SHP77 treated with DMSO at 0.1 percent for 48 hours (cell line): ENCODE measurements around the gene OIT3.
"Not testable (repeated sequence)": the region's sequence is repeated elsewhere in the genome, so short reads cannot be mapped to it uniquely, and the experiment has no call there.

ENCODE experiments used
- DNase-seq: peaks from one replicate; lab custom pipeline; 2025; lab: John Stamatoyannopoulos, UW

Gene OIT3

DNA sequence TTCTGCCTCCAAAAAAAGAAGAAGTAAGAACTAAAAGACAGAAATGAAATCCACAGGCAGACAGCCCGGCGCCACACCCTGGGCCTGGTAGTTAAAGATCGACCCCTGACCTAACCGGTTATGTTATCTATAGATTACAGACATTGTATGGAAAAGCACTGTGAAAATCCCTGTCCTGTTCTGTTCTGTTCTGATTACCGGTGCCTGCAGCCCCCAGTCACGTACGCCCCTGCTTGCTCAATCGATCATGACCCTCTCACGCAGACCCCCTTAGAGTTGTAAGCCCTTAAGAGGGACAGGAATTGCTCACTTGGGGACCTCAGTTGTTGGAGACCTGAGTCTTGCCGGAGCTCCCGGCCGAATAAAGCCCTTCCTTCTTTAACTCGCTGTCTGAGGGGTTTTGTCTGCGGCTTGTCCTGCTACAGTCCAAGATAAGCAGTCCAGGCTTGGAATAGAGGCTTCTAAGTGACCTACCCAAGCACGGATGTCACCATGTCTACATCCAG is 10.5 kb downstream of the OIT3 start:
- not testable (repeated sequence) for DNase-seq

DNA sequence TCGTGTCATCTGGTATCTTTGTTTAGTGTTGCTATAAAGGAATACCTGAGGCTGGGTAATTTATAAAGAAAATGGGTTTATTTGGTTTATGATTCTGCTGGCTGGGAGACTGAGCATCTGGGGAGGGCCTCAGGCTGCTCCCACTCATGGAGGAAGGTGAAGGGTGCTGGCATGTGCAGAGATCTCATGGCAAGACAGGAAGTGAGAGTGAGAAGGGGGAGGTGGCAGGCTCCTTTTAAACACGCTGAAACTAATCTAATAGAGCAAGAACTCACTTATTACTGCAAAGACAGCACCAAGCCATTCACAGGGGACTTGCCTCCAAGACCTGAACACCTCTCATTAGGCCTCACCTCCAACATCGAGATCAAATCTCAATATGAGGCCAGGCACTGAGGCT is 11.3 kb downstream of the OIT3 start:
- no peak for DNase-seq

DNA sequence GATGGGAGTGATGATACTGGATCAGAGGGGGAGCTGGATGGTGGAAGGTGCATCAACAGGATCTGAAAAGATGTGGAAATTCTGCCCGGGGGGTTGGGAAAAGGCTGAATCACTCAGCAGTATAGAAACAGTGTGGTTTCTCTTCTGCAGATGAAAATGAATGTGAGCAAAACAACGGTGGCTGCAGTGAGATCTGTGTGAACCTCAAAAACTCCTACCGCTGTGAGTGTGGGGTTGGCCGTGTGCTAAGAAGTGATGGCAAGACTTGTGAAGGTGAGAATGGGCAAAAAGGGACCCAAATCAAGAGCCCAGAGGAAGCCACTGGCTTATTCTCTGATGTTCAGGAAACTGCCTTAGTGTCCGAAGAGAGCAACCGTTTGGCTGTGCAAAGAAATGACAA is 12.9 kb downstream of the OIT3 start:
- no peak for DNase-seq

DNA sequence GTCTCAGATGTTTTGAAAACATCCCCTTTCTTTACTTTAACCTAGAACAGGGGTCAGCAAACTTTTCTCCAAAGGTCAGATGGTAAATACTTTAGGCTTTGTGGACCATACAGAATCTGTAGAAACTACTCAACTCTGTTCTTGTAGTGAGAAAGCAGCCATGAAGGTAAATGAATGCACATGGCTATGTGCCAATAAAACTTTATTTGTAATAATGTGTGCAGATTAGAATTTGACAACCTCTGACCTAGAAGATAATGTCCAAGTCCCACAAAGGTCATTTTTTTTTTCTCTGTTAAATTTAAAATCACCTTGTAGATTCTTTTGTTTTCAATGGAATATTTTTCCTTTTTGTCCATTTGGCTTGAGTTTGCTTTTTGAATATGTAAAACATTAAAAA is 17.2 kb downstream of the OIT3 start:
- no peak for DNase-seq

DNA sequence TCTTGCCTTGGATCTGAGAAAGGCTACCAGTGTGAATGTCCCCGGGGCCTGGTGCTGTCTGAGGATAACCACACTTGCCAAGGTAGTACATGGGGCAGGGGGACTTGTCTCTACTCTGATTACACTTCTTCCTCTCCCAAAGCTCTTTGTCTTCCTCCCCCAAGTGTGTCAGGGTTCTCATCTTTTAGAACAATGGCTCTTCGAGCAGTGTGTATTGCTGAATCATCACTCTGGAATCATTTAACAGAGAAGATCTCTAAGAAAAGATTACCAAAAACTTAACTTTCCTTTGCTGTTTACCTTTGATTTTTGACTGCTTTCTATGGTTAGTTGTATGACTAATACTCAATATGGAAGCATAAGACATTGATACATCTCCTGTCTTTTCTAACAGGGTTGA is 18.2 kb downstream of the OIT3 start:
- no peak for DNase-seq

DNA sequence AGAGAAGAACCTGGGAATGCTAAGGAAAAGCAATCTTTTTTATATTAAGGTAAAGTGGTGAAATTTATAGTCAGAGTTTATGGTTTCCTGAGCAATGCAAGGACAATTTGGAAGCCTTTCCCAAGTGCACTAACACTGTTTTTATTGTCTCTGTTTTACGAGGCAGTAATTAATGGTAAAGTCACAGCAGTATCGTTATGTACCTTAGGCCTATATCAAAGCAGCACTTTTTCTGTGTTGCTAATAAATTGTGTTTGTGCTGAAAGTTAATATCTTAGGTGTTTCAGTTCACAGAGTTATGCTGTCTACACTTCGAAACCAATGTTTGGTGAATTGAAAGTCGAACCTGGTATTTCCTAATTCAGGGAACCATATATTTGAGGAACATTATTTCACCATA is 19.2 kb downstream of the OIT3 start:
- DNase-seq = no peak

DNA sequence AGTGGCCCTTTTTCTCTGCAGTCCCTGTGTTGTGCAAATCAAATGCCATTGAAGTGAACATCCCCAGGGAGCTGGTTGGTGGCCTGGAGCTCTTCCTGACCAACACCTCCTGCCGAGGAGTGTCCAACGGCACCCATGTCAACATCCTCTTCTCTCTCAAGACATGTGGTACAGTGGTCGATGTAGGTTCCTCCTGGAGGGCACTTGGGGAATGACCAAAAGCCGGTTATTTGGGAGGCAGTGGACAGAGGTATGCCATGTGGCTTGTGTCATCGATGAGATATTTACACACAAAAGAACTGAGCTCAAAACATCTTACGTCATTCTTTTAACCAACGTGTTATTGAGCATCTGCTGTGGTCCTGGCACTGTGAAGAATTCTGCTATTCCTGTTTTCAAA is 19.7 kb downstream of the OIT3 start:
- DNase-seq = no peak

DNA sequence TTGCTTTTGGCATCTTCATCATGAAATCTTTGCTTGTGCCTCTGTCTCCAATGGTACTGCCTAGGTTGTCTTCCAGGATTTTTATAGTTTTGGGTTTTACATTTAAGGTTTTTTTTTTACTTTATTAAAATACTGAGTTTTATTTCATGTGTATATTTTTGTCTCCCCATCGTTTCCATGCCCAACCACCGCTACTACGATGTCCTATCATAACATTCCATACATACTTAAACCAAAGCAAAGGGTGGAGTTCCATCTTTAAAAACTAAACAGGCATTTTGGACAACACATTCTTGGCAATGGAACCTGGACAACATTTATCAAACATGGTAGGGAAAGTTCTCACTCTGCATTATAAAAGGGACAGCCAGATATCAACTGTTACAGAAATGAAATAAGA is 23.7 kb downstream of the OIT3 start:
- DNase-seq = not testable (repeated sequence)

DNA sequence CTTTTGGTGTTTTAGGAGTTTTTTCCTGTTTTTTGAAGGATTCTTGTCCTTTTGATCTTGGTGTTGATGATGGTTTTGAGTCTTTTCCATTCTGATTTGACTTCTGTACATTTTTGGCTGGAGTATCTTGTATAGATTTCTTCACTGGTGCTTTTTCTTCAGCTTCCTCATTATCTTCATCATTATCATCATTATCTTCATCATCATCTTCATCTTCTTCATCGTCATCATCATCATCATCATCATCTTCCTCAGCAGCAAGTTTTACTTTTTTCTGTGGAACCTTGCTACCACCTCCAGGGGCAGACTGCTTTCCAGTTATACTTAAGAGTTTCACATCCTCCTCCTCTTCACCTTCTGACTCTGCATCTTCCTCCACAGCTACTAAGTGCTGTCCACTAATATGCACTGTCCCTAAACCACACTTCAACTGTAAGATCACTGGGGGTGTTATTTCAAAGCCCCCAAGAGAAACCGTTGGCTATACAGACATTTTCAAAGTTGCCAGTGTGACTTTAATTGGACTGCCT is 24.3 kb downstream of the OIT3 start:
- not testable (repeated sequence) for DNase-seq

DNA sequence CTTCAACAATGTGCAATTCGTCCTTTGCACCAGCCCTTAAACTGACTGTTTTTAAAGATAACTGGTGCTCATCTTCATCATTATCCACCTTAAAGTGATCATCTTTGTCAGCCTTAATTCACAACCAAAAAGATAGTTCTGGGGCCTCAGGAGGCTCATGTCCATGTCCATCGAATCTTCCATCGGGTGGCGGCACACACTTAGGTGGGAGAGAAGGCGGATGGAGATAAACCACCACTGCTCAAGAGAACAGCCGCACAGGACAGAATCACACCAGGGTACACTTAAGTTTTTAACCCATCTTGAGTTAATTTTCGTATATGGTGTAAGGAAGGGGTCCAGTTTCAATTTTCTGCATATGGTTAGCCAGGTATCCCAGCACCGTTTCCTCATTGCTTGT is 24.8 kb downstream of the OIT3 start:
- no peak for DNase-seq

DNA sequence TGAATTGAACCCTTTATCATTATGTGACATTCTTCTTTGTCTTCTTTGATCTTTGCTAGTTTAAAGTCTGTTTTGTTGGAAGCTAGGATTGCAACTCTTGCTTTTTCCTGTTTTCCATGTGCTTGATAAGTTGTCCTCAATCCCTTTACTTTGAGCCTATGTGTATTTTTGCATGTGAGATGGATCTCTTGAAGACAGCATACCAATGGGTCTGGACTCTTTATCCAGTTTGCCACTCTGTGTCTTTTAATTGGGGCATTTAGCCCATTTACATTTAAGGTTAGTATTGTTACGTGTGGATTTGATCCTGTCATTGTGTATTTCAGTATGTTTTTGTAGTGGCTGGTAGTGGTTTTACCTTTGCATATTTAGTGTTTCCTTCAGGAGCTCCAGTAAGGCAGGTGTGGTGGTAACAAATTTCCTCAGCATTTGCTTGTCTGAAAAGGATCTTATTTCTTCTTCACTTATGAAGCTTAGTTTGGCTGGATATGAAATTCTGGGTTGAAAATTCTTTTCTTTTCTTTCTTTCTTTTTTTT is 27.7 kb downstream of the OIT3 start:
- not testable (repeated sequence) for DNase-seq

DNA sequence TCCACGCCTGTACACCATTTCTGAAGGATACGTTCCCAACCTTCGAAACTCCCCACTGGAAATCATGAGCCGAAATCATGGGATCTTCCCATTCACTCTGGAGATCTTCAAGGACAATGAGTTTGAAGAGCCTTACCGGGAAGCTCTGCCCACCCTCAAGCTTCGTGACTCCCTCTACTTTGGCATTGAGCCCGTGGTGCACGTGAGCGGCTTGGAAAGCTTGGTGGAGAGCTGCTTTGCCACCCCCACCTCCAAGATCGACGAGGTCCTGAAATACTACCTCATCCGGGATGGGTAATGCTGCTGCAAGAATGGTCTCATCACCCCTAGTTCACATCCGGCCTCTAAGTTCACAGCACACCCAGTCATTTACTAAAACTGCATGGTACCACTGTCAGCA is 30.8 kb downstream of the OIT3 start:
- DNase-seq = no peak

DNA sequence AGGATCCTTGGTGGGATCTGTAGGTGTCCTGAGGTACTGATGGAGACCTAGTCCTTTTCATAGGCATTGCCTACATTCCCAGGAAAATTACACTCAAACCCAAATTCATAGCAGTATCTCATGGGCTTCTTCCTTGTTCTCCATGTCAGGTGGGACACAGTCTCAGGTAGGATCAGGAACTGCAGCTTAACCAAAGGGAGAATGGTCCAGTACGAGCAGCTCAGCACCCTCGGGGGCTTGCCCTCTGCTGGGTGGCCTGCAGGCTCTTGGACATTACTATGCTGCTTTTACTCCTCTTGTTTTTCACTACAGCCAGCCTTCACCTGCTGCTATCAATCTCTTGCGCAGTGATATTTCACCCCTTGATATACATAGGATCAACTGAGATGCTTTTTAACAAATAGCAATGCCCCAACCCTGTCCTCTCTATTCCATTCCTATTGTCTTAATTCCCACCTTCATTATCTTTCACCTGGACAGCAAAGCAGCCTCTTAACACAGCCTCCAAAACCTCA is 32.5 kb downstream of the OIT3 start:
- no peak for DNase-seq

DNA sequence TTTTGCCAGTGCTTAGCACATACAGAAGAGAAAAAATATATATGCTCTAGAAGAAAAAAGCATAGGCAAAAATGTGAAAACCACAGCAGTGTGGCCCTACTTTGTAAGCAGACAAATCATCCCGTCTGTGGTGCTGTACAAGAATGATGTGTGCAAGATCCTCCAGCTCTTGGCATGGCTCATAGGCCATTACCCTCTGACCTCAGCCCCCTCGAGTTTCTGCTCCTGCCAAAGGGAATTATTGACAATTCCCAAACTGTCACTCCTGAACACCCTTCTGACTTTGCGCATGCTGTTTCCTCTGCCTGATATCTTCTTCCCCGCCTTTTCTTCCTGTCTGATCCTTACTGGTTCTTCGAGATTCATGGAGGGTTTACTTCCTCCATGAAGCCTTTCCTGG is 33.9 kb downstream of the OIT3 start:
- no peak for DNase-seq

DNA sequence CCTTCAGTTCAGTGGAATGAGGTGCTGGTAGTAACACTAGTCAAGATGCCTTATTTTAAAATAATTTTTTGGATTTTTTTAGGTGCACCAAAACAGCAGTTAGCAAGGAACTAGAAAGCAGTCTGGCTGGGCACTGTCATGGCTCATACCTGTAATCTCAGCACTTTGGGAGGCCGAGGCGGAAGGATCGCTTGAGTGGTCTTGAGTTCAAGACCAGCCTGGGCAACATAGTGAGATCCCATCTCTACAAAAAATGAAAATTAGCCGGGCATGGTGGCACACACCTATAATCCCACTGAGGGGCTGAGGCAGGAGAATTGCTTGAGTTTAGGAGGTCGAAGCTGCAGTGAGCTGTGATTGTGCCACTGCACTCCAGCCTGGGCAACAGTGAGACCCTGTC is 35.3 kb downstream of the OIT3 start:
- DNase-seq = no peak

DNA sequence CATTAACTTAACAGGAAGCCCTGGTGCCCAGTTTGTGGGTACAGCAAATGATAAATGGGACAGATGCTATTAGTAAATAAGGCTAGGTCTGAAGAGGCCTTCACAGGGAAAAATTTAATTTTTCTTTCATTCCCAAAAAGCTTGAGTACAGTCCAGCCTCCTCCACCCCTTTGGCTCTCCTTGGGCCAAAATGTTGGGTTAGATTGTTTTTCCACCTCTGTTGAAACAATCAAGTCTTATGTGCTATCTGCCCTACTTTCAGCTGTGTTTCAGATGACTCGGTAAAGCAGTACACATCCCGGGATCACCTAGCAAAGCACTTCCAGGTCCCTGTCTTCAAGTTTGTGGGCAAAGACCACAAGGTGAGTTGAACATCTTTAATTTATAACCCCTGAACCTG is 36.7 kb downstream of the OIT3 start:
- DNase-seq = no peak

DNA sequence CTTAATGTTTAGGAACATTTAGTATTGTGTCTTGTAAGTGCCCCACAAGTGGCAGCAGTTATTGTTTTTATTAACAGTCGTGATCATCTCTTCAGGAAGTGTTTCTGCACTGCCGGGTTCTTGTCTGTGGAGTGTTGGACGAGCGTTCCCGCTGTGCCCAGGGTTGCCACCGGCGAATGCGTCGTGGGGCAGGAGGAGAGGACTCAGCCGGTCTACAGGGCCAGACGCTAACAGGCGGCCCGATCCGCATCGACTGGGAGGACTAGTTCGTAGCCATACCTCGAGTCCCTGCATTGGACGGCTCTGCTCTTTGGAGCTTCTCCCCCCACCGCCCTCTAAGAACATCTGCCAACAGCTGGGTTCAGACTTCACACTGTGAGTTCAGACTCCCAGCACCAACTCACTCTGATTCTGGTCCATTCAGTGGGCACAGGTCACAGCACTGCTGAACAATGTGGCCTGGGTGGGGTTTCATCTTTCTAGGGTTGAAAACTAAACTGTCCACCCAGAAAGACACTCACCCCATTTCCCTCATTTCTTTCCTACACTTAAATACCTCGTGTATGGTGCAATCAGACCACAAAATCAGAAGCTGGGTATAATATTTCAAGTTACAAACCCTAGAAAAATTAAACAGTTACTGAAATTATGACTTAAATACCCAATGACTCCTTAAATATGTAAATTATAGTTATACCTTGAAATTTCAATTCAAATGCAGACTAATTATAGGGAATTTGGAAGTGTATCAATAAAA is 38.9 kb downstream of the OIT3 start:
- no peak for DNase-seq

DNA sequence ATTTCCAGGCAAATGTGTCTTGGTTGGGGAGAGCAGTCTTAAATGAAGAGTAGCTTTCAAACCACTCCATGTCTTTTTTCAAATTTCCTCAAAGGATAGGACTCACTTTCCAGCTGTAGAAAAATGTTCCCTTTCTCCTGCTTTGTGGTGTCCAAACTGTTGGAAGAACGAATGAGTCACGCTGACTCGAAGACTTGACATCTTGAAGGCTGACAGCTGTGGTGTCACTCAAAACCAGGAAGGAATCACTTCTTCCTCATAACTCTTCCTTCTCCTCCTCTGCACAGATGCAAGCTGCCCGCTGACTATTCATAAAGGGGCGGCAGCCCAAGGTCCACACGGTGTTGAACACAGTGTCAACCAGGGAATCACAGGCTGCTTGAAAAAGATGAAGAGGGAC is 41.8 kb downstream of the OIT3 start:
- no peak for DNase-seq

DNA sequence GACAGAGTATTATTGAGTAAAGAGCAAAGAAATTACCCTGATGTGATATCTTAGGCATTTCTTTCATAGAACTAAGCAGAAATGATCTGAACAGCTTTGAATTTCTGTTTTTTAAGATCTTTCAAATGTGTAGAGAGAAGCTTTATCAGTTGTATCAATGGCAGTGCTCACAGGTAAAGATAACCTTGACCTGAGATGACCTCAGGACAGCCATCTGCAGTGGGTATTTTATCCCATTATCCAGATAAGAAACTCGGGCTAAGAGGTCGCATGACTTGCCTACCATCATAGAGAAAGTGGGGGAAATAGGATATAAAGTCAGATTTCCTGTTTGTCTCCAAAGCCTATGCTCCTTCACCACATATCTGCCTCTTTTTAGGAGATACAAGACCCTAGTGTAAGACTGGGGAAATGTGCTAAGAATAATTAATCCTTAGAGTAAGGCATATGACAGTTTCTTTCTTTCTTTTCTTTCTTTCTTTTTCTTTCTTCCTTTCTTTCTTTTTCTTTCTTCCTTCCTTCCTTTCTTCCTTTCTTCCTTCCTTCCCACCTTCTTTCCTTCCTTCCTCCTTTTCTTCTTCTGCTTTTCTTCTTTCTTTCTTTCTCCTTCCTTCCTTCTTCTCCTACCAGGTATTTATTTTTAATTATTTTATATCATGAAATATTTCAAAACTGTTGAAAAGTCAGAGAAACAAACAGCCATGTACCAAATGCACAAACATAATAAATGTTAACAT is 50.1 kb downstream of the OIT3 start:
- DNase-seq = no peak

DNA sequence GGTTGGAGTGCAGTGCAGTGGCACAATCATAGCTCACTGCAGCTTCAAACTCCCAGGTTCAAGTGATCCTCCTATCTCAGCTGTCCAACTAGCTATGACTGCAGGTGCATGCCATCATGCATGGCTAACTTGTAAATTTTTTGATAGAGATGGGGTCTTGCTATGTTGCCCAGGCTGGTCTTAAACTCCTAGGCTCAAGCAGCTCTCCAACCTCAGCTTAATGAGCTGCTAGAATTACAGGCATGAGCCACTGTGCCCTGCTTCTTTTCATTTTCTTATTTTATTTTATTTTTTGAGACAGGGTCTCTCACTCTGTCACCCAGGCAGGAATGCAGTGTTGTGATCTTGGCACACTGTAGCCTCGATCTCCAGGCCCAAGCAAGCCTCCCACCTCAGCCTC is 53.4 kb downstream of the OIT3 start:
- no peak for DNase-seq

DNA sequence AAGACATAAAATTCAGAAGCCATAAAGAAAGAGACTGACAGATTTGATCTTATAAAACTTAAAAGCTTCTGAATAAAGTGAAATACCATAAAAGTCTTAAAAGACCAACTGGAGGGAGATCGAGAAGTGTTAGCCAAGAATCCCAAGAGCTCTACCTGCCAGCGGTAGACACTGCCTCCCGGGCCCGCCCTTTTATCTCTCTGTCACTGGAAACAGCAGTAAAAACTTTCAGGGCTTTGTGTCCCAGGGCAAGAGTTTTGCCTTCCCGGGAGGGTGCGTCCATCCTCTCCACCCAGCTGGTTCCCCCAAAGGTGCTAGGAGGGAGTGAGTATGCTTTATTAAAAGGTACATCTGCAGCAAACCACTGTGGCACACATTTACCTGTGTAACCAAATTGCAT is 55.2 kb downstream of the OIT3 start:
- DNase-seq = no peak

DNA sequence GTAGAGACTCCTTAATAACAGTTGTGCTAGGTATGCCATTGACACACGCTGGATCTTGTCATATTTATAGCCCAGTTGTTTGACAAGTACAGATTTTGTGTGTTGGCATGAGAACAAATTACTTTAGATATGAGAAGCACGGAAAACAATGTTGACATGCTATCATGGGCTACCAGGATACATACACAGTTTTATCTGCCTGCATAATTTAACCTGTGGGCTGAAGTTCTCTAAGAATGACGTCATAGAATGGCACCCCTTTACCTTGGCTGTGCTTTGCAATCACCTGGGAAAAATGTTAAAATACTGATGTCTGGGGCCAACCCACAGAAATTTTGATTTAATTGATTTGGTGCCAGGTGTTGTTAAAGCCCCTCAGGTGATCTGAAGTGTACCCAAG is 58.2 kb downstream of the OIT3 start:
- DNase-seq = no peak

DNA sequence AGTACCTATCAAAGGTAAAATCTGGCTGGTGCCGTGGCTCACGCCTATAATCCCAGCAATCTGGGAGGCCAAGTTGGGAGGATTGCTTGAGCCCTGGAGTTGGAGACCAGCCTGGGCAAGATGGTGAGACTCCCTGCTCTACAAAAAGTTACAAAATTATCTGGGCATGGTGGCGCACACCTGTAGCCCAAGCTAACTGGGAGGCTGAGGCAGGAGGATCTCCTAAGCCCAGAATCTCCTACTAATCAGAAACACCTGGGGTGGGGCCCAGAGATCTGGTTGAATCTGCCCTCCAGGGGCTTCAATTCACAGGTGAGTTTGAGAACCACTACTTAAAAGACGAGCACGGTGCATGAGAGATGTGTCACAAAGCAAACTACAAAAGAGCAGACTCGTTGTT is 58.6 kb downstream of the OIT3 start:
- DNase-seq = no peak
